GM12873 (cell line): Measurements from ENCODE around the gene DPYD.

Source experiments
- TF ChIP-seq, protein P1 (sequence below): IDR thresholded peaks from 2 replicates; pipeline ENCODE4 v1.5.1; 2012; ENCODE audit warnings: low read depth, mild to moderate bottlenecking, moderate library complexity, low read length, control low read depth; ENCODE audit not compliant: insufficient read depth; ENCODE audit errors: missing control alignments

DPYD gene

DNA sequence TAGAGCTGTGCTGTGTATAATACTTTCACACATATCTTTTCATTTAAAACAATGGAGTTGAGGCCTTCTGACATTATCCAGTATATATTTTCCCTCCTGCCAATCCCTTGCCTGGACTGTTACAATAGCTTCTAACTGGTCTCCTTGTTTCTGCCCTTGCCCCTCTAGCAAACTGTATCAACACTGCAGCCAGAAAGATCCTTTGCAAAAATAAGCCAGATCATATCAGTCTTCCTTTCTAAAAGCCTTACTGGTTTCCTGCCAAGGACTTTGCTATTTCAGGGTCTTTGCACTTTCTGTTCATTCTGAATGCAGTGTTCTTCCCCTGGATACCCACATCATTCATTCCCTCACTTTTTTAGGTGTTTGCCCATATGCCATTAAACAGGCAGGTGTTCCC lies 829.2 kb downstream of the DPYD start:
- TF ChIP-seq, protein P1, sequence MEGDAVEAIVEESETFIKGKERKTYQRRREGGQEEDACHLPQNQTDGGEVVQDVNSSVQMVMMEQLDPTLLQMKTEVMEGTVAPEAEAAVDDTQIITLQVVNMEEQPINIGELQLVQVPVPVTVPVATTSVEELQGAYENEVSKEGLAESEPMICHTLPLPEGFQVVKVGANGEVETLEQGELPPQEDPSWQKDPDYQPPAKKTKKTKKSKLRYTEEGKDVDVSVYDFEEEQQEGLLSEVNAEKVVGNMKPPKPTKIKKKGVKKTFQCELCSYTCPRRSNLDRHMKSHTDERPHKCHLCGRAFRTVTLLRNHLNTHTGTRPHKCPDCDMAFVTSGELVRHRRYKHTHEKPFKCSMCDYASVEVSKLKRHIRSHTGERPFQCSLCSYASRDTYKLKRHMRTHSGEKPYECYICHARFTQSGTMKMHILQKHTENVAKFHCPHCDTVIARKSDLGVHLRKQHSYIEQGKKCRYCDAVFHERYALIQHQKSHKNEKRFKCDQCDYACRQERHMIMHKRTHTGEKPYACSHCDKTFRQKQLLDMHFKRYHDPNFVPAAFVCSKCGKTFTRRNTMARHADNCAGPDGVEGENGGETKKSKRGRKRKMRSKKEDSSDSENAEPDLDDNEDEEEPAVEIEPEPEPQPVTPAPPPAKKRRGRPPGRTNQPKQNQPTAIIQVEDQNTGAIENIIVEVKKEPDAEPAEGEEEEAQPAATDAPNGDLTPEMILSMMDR: no peak

DNA sequence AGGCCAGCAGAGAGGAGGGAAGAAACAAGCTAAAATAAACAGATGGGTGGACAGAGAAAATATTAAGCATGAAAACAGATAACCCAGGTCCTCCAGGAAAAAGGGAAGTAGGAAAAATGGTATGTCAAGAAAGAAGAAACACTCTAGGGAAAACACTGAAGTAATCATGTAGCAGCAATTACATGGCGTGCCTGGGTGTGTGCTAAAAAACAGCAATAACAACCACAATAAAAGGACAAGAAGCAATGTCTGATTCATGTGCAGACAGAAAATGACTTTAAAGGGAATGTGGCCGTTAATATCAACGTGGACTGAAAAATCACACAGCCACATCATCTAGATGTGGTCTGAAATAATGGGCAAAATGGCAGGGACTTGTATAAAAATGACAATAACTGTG lies 829.6 kb downstream of the DPYD start:
- TF ChIP-seq, protein P1: no peak

DNA sequence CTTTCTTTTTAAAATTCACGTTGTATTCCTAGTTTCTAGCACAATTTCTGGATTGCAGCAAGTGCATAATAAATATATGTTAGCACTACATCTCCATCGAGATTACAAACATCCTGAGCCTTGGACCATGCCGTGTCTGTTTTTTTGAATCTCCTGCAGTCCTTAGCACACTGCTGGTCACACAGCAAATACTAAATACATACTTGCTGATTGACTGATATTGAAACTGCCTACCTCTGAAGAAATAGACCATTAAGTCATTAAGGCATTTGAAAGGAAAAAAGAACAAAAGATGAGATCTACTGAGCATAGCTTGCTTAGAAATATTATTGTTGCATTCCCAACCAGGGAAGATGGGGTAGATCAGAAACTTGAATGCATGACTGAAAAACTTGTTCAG lies 830.1 kb downstream of the DPYD start:
- TF ChIP-seq, protein P1: no peak

DNA sequence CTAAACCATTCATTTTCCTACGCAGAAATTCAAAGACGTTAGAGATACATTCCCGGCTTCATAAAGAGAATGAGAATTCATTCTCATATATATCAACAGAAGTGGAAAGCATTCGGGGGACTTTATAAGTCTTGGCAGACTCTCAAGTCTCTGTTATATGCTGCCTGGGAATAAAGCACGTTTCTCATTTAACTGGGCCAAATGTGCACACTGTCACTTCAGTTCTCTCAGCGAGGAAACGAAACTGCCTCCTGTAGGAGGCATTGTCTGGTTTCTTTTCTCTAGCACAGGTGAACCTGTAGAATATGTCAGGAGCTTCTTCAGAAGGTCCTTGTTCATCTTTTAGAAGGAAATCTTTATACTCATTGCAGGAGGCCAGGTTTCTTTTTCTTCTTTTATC lies 831.7 kb downstream of the DPYD start:
- TF ChIP-seq, protein P1: no peak

DNA sequence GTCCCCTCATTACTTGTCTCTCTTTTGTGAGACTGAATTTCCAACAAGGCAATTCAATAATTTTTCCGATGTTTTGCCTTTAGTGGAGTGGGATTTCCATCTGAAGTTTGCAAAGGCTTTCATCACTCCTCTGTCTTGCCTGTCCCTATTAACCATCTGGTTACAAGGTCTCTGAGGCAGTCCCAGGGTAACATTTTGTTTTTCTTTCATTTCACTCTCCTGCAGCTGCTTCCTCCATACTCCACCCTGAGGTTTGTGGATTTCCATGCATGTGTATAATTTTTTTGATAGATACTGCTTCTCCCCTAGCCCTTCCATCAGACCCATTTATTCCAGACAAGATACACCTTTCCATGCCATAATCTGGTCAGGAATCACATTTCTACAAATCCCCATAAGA lies 832.4 kb downstream of the DPYD start:
- TF ChIP-seq, protein P1: no peak

DNA sequence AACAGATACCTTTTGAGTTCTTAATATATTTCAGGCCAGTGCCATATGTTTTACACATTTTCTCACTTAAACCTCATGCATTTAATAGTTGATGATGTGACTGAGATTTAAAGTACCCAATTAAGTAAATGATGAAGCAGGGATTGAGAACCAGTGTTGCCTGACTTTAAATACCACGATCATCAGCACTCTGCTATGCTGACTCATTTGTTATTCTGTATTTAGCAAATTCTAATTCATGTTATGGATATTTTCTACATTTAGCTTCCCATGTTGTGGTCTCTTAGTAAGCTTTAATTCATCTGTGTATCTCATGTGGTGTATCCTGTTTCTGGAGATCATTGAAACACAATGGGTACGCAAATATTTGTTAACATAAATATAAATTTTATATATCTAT lies 836.3 kb downstream of the DPYD start:
- TF ChIP-seq, protein P1: no peak

DNA sequence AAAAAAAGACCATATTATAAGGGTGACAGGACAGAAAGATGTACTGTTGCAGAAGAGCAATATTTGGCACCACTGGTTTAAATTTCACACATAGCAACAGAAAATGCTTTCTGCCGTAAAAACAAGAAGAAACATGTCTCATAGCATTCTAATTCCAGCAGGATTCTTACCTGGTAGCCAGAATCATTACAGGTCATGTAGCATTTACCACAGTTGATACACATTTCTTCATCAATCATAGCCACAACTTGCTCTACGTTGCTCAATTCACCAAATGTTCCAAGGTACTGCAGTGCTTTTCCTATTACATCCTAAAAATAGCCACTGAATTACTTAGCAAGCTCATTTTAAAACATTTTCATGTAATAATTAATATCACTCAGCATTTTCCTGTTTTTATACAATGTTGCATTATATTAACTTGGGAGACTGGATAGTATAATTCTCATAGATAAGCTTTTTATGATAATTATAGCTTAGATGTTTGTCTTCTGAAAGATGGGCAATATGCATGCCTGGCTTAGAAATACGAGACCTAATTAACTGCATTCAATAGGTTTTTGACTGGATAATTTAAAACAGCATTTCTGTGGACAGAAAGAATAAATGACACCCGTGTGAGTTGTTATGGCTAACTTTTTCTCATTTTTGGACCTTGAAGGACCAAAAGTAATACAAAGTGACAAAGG lies 838.5 kb downstream of the DPYD start:
- TF ChIP-seq, protein P1: no peak
